OCI-LY3 (cell line): ENCODE data around the gene EFEMP1.

ENCODE experiments used
- CTCF ChIP-seq: fragments of 200-600, 300-600 bp; sonication (generic); IDR thresholded peaks from 2 replicates; pipeline ENCODE4 v1.5.1; 2014; ENCODE audit warnings: antibody characterized with exemption, low read length, low read depth
- EZH2phosphoT487 ChIP-seq: fragments of 200-600 bp; shearing (Covaris generic); IDR thresholded peaks from 2 replicates; pipeline ENCODE4 v1.6.1; 2018; ENCODE audit warnings: antibody characterized with exemption, mixed run types, low read depth

DNA sequence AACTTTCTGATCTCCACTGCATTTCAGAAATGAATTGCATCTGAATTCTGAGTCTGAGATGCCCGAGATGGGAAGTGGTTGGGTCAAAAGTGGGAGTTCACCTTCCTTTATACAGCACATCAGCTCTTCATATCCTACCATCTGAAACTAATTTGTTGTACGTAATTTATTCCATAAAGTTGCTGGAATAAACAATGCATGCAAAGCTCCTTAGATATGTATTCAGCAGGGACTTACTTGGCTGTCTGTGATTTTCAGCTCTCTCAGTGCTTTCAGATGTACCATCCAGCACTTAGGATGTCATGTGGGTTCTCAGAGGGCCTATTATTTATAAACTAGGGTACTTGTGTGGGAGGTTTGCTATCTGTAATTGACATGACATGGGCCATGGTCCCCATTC, 46.9 kb upstream of the EFEMP1 start:
- TF ChIP-seq CTCF (no peak), EZH2phosphoT487 (no peak)
